Measurements from ENCODE around the gene CTBP1.
"Not testable (repeated sequence)": the region's sequence is repeated elsewhere in the genome, so short reads cannot be mapped to it uniquely, and the experiment has no call there.

CTBP1 gene

GRCh38 chr4:1239141-1239949 is 9.6 kb downstream of the CTBP1 start:
- no peak overlapping the region for H3K4me3 ChIP-seq (ENCODE audit: insufficient read depth, low read depth, low read length, poor library complexity, severe bottlenecking)
- no peak overlapping the region for H3K27ac ChIP-seq (ENCODE audit: insufficient read depth, low read length, poor library complexity, severe bottlenecking)
- H3K36me3 ChIP-seq (ENCODE audit: control insufficient read depth, insufficient read depth, low read length), result peaks cover 60% of the 10 kb centered on the region
- DNase-seq, result peak in 1 of 3 donors; percentile 0
- H3K27me3 ChIP-seq (replicated peaks; ENCODE audit: control insufficient read depth, insufficient read depth, low read length, poor library complexity, severe bottlenecking), result no peaks in the 10 kb centered on the region
- H3K4me1 ChIP-seq (ENCODE audit: control insufficient read depth, insufficient read depth, low read length, poor library complexity, severe bottlenecking), result peaks cover 15% of the 10 kb centered on the region
- H3K9me3 ChIP-seq (ENCODE audit: control insufficient read depth, low read length), result no peaks in the 10 kb centered on the region

DNA sequence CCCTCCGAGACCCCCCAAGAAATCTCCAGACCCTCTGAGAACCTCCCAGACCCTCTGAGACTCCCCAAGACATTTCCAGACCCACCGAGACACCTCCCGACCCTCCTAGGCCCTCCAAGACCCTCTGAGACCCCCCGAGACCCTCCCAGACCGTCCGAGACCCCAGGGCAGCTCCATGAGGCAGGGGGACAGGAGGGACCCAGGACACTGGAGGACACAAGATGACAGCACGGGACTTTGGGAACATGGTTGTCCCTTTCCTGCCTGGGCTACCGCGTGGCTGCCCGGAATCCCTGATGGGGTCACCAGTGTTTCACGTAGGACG is 10.3 kb downstream of the CTBP1 start:
- Histone ChIP-seq H3K9me3 (ENCODE audit: control insufficient read depth, low read length) (no peaks in the 10 kb centered on the region), H3K4me1 (ENCODE audit: control insufficient read depth, insufficient read depth, low read length, poor library complexity, severe bottlenecking) (peaks cover 9% of the 10 kb centered on the region), H3K27me3 (replicated peaks; ENCODE audit: control insufficient read depth, insufficient read depth, low read length, poor library complexity, severe bottlenecking) (no peaks in the 10 kb centered on the region), H3K4me3 (ENCODE audit: insufficient read depth, low read depth, low read length, poor library complexity, severe bottlenecking) (no peak overlapping the region), H3K36me3 (ENCODE audit: control insufficient read depth, insufficient read depth, low read length) (peaks cover 67% of the 10 kb centered on the region), H3K27ac (ENCODE audit: insufficient read depth, low read length, poor library complexity, severe bottlenecking) (no peak overlapping the region)
- DNase-seq, result no peak

- Histone ChIP-seq H3K4me1 (ENCODE audit: control insufficient read depth, insufficient read depth, low read length, poor library complexity, severe bottlenecking) (peaks cover 4% of the 10 kb centered on the region), H3K27me3 (replicated peaks; ENCODE audit: control insufficient read depth, insufficient read depth, low read length, poor library complexity, severe bottlenecking) (no peaks in the 10 kb centered on the region), H3K4me3 (ENCODE audit: insufficient read depth, low read depth, low read length, poor library complexity, severe bottlenecking) (no peak overlapping the region), H3K27ac (ENCODE audit: insufficient read depth, low read length, poor library complexity, severe bottlenecking) (no peak overlapping the region), H3K36me3 (ENCODE audit: control insufficient read depth, insufficient read depth, low read length) (peaks cover 72% of the 10 kb centered on the region), H3K9me3 (ENCODE audit: control insufficient read depth, low read length) (no peaks in the 10 kb centered on the region)
- DNase-seq, result no peak
These were observed 10.8 kb downstream of the CTBP1 start for GRCh38 chr4:1237981-1238675.

DNA sequence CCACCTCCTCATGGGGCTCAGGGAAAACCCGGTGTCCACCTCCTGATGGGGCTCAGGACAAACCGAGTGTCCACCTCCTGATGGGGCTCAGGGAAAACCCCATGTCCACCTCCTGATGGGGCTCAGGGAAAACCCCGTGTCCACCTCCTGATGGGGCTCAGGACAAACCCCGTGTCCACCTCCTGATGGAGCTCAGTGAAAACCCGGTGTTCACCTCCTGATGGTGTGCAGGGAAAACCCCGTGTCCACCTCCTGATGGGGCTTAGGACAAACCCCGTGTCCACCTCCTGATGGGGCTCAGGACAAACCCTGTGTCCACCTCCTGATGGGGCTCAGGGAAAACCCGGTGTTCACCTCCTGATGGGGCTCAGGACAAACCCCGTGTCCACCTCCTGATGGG is 11.7 kb downstream of the CTBP1 start:
- DNase-seq; H3K9me3 ChIP-seq (ENCODE audit: control insufficient read depth, low read length); H3K27ac ChIP-seq (ENCODE audit: insufficient read depth, low read length, poor library complexity, severe bottlenecking); H3K27me3 ChIP-seq (replicated peaks; ENCODE audit: control insufficient read depth, insufficient read depth, low read length, poor library complexity, severe bottlenecking); H3K4me3 ChIP-seq (ENCODE audit: insufficient read depth, low read depth, low read length, poor library complexity, severe bottlenecking); H3K4me1 ChIP-seq (ENCODE audit: control insufficient read depth, insufficient read depth, low read length, poor library complexity, severe bottlenecking): not testable (repeated sequence)
- peaks cover 80% of the 10 kb centered on the region for H3K36me3 ChIP-seq (ENCODE audit: control insufficient read depth, insufficient read depth, low read length)

GRCh38 chr4:1236836-1237235 is 12.1 kb downstream of the CTBP1 start:
- H3K4me1 ChIP-seq (ENCODE audit: control insufficient read depth, insufficient read depth, low read length, poor library complexity, severe bottlenecking); DNase-seq; H3K4me3 ChIP-seq (ENCODE audit: insufficient read depth, low read depth, low read length, poor library complexity, severe bottlenecking); H3K27ac ChIP-seq (ENCODE audit: insufficient read depth, low read length, poor library complexity, severe bottlenecking); H3K9me3 ChIP-seq (ENCODE audit: control insufficient read depth, low read length); H3K27me3 ChIP-seq (replicated peaks; ENCODE audit: control insufficient read depth, insufficient read depth, low read length, poor library complexity, severe bottlenecking): not testable (repeated sequence)
- H3K36me3 ChIP-seq (ENCODE audit: control insufficient read depth, insufficient read depth, low read length), result peaks cover 85% of the 10 kb centered on the region

DNA sequence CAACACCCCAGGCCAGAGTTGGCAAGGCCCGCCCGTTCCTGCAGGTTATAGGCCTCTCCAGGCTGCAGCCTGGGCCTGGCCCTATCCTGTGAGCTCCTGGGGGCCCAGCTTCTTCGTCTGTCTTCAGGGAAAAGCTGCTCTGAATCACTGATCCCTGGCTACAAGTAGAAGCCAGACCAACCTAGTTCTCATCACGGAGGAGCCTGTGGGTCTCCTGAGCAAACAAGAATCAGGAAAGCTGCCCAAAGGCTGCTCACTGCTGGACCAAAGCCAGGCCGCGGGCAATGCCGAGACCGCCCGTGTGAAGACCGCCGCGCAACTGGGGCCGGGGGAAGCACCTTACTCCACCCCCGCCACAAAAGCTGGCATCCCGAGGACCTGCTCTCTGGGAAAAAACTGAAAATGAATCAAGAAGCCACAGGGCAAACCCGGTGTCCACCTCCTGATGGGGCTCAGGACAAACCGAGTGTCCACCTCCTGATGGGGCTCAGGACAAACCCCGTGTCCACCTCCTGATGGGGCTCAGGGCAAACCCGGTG is 12.8 kb downstream of the CTBP1 start:
- H3K36me3 ChIP-seq (ENCODE audit: control insufficient read depth, insufficient read depth, low read length), result peaks cover 91% of the 10 kb centered on the region
- no peak overlapping the region for H3K4me3 ChIP-seq (ENCODE audit: insufficient read depth, low read depth, low read length, poor library complexity, severe bottlenecking)
- no peak for DNase-seq

DNA sequence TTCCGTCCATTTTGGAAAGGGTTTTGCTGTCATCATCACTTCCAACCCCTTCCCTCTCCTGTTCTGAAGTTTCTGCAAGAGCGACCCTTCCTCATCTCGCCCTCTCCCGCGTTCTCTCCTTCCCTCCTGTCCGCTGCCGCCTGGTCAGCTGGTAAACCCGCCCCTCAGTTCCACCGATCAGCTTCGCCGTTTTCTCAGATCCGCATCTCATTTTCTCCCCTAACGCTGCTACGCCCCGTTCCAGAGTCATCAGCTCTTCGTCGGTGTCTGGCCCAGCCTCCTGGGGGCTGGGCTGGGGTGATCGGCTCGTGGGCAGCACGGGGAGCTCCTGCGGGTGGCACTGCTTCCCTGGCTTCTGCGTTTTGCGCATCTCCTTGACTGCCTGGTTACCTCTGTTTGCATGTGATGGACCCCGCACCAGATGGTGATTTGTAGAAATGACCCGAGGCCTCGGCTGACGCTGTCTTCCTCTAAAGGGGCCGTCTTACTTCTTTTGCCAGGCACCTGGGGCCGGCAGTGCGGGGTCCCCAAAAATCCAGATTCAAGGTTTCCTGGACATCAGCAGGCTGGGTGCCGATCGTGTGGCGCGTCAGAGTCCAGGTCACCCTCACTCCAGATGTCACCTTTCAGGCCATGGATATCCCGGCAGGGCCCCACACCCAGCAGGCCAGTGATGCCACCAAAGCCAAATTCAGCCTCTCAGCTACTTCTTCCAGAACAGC is 13.4 kb downstream of the CTBP1 start:
- no peaks in the 10 kb centered on the region for H3K27me3 ChIP-seq (replicated peaks; ENCODE audit: control insufficient read depth, insufficient read depth, low read length, poor library complexity, severe bottlenecking)
- peaks cover 90% of the 10 kb centered on the region for H3K36me3 ChIP-seq (ENCODE audit: control insufficient read depth, insufficient read depth, low read length)
- no peak overlapping the region for H3K27ac ChIP-seq (ENCODE audit: insufficient read depth, low read length, poor library complexity, severe bottlenecking)
- no peaks in the 10 kb centered on the region for H3K4me1 ChIP-seq (ENCODE audit: control insufficient read depth, insufficient read depth, low read length, poor library complexity, severe bottlenecking)
- no peak for DNase-seq
- no peak overlapping the region for H3K4me3 ChIP-seq (ENCODE audit: insufficient read depth, low read depth, low read length, poor library complexity, severe bottlenecking)
- H3K9me3 ChIP-seq (ENCODE audit: control insufficient read depth, low read length), result no peaks in the 10 kb centered on the region

More for the DNA sequence above, 12.8 kb downstream of the CTBP1 start:
- Histone ChIP-seq H3K4me1 (ENCODE audit: control insufficient read depth, insufficient read depth, low read length, poor library complexity, severe bottlenecking) (no peaks in the 10 kb centered on the region), H3K9me3 (ENCODE audit: control insufficient read depth, low read length) (no peaks in the 10 kb centered on the region), H3K27ac (ENCODE audit: insufficient read depth, low read length, poor library complexity, severe bottlenecking) (no peak overlapping the region), H3K27me3 (replicated peaks; ENCODE audit: control insufficient read depth, insufficient read depth, low read length, poor library complexity, severe bottlenecking) (no peaks in the 10 kb centered on the region)

DNA sequence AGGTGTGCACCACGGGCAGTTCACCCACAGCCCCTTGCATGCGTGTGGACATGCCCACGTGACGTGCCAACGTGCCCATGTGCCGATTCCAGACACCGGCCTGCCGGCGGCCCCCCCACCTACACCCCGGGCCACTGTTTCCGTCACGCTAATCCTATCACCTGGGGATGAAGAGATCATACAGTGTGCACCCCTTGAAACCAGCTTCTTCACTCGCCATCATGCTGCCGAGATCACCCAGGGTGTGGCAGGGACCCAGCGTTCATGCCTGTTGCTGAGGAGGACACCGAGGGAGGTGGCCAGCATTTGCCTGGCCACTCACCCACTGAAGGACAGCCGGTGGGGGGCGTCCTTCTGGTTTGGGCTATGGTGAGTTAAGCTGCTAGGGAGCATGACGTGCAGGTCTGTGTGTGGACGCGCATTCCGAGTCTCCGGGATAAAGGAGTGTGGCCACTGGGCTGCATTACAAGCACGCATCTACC is 14.1 kb downstream of the CTBP1 start:
- Histone ChIP-seq H3K27me3 (replicated peaks; ENCODE audit: control insufficient read depth, insufficient read depth, low read length, poor library complexity, severe bottlenecking) (no peaks in the 10 kb centered on the region), H3K36me3 (ENCODE audit: control insufficient read depth, insufficient read depth, low read length) (peaks cover 94% of the 10 kb centered on the region), H3K9me3 (ENCODE audit: control insufficient read depth, low read length) (no peaks in the 10 kb centered on the region), H3K4me1 (ENCODE audit: control insufficient read depth, insufficient read depth, low read length, poor library complexity, severe bottlenecking) (no peaks in the 10 kb centered on the region), H3K4me3 (ENCODE audit: insufficient read depth, low read depth, low read length, poor library complexity, severe bottlenecking) (no peak overlapping the region), H3K27ac (ENCODE audit: insufficient read depth, low read length, poor library complexity, severe bottlenecking) (no peak overlapping the region)
- no peak for DNase-seq

GRCh38 chr4:1234309-1234695 is 14.6 kb downstream of the CTBP1 start:
- Histone ChIP-seq H3K4me3 (ENCODE audit: insufficient read depth, low read depth, low read length, poor library complexity, severe bottlenecking) (no peak overlapping the region), H3K9me3 (ENCODE audit: control insufficient read depth, low read length) (no peaks in the 10 kb centered on the region), H3K27ac (ENCODE audit: insufficient read depth, low read length, poor library complexity, severe bottlenecking) (no peak overlapping the region), H3K36me3 (ENCODE audit: control insufficient read depth, insufficient read depth, low read length) (peaks cover 93% of the 10 kb centered on the region), H3K27me3 (replicated peaks; ENCODE audit: control insufficient read depth, insufficient read depth, low read length, poor library complexity, severe bottlenecking) (no peaks in the 10 kb centered on the region), H3K4me1 (ENCODE audit: control insufficient read depth, insufficient read depth, low read length, poor library complexity, severe bottlenecking) (no peaks in the 10 kb centered on the region)
- DNase-seq, result no peak

Measured in effector memory CD4-positive, alpha-beta T cell (primary cell).